ENCODE data around the gene NQO2. TPM values are rescaled to one million over a fixed set of nuclear protein-coding genes. Genes with fewer than 3 reads are reported as not detected.

Gene NQO2
- total and polyA plus RNA-seq, 7 experiments from 2014 or later: 8.1 to 52.0 (median 26.2) TPM

DNA sequence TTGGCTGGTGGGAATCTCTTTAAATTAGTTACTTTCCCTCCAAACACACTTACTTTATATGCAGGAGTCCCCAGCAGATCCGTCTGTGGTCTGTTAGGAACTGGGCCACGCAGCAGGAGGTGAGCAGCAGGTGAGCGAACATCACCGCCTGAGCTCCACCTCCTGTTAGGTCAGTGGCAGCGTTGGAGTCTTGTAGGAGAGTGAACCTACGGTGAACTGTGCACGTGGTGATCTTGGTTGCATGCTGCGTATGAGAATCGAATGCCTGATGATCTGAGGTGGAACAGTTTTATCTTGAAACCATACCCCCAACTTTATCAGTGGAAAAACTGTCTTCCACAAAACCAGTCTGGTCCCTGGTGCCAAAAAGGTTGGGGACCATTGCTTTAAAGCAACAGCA, 33.3 kb upstream of the NQO2 start:
- ATAC-seq: no peak
- Mint-ChIP-seq H3K4me1 (peaks cover 10 to 80% (median 59%) of the 10 kb centered on the region in 7 donors), H3K27ac (peak overlapping the region in 6 of 9 donors; percentile 9 to 81 (median 62)), H3K36me3 (peaks cover 0 to 3% (median 0%) of the 10 kb centered on the region in 5 donors), H3K4me3 (no peak overlapping the region), H3K27me3 (peaks cover 0 to 37% (median 0%) of the 10 kb centered on the region in 5 donors), H3K9me3 (no peaks in the 10 kb centered on the region)
- H3K4me3 ChIP-seq (ENCODE audit: low read length): no peak overlapping the region
- POLR2A ChIA-PET: interaction anchor here (0.6 to 2.2 kb wide), 9 partner anchors 9 to 125 kb away, joined by 3 to 16 read pairs (median 3); partner anchors contain the start of gene SERPINB1
- CTCF ChIA-PET: no interaction called here
- DNase-seq: no peak
- intact Hi-C loops (cut with micrococcal nuclease): no loop called here
- H3K9me3 ChIP-seq (ENCODE audit: control insufficient read depth in 2 of 3, low read length in 3 of 3): no peaks in the 10 kb centered on the region
- H3K36me3 ChIP-seq (ENCODE audit: control insufficient read depth in 2 of 3, insufficient read depth in 3 of 3, low read length in 3 of 3): no peaks in the 10 kb centered on the region
- H3K27ac ChIP-seq (ENCODE audit: low read depth, low read length): no peak overlapping the region
- H3K27me3 ChIP-seq (ENCODE audit: control insufficient read depth in 2 of 2, insufficient read depth in 2 of 2, low read length in 2 of 2): no peaks in the 10 kb centered on the region
- peaks cover 0 to 3% of the 10 kb centered on the region in 2 donors for H3K4me1 ChIP-seq (ENCODE audit: control insufficient read depth in 2 of 2, insufficient read depth in 2 of 2, low read length in 2 of 2)

DNA sequence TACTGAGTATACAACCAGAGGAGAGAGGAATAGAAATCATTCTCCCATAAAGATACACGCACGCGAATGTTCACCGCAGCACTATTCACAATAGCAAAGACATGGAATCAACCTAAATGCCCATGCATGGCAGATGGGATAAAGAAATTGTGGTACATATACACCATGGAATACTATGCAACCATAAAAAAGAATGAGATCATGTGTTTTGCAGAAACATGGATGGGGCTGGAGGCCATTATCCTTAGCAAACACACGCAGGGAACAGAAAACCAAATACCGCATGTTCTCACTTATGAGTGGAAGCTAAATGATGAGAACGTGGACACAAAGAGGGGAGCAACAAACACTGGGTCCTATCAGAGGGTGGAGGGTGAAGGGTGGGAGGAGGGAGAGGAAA, 31.8 kb upstream of the NQO2 start:
- peaks cover 0 to 4% (median 0%) of the 10 kb centered on the region in 11 donors for H3K9me3 Mint-ChIP-seq
- H3K27ac Mint-ChIP-seq: peak overlapping the region in 5 of 9 donors; percentile 14 to 81 (median 51)
- peak overlapping the region in 1 of 10 donors; percentile 22 for H3K4me3 Mint-ChIP-seq
- H3K27me3 Mint-ChIP-seq: peaks cover 0 to 44% (median 0%) of the 10 kb centered on the region in 5 donors
- ChIA-PET POLR2A (interaction anchor here (2.2 kb wide), 1 partner anchor 25 kb away, joined by 9 read pairs; no protein-coding TSS in a partner anchor), CTCF (no interaction called here)
- ATAC-seq: no peak
- H3K4me3 ChIP-seq (ENCODE audit: low read length): no peak overlapping the region
- H3K4me1 ChIP-seq (ENCODE audit: control insufficient read depth in 2 of 2, insufficient read depth in 2 of 2, low read length in 2 of 2): peaks cover 7 to 8% of the 10 kb centered on the region in 2 donors
- intact Hi-C loops (cut with micrococcal nuclease): no loop called here
- H3K27ac ChIP-seq (ENCODE audit: low read depth, low read length): no peak overlapping the region
- no peaks in the 10 kb centered on the region for H3K9me3 ChIP-seq (ENCODE audit: control insufficient read depth in 2 of 3, low read length in 3 of 3)
- no peaks in the 10 kb centered on the region for H3K27me3 ChIP-seq (ENCODE audit: control insufficient read depth in 2 of 2, insufficient read depth in 2 of 2, low read length in 2 of 2)
- H3K36me3 ChIP-seq (ENCODE audit: control insufficient read depth in 2 of 3, insufficient read depth in 3 of 3, low read length in 3 of 3): no peaks in the 10 kb centered on the region
- DNase-seq: no peak
- peaks cover 14 to 83% (median 59%) of the 10 kb centered on the region in 7 donors for H3K4me1 Mint-ChIP-seq
- peaks cover 0 to 3% (median 0%) of the 10 kb centered on the region in 5 donors for H3K36me3 Mint-ChIP-seq

DNA sequence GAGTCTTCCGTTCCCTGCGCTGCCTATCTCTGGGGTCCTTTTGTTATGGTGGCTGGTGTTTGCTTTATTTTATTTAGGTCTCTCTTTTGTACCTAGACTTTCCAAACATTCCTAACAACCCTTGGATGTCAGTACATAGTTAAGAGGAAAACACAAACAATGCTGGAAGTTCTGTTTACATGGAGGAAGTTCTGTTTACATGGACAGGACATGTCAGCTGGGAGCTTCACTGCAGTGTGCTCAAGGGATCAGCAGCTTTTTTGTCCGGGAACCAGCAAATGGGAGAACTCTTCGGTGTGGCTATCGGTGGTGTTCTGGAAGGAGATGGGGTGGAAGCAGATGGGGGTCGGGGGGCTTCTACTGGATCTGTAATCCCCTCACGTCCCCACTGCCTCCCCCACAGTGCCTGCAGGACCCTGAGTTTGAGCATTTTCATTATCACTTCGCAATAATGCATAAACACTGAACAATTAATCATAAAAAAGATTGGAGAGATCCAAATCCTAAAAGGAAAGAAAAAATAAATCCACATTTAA, 31.0 kb upstream of the NQO2 start:
- peak overlapping the region in 3 of 10 donors; percentile 6 to 47 (median 12) for H3K4me3 Mint-ChIP-seq
- H3K27me3 ChIP-seq (ENCODE audit: control insufficient read depth in 2 of 2, insufficient read depth in 2 of 2, low read length in 2 of 2): no peaks in the 10 kb centered on the region
- peaks cover 0 to 3% (median under 1%) of the 10 kb centered on the region in 5 donors for H3K36me3 Mint-ChIP-seq
- peak overlapping the region in 7 of 9 donors; percentile 5 to 81 (median 42) for H3K27ac Mint-ChIP-seq
- no peaks in the 10 kb centered on the region for H3K9me3 ChIP-seq (ENCODE audit: control insufficient read depth in 2 of 3, low read length in 3 of 3)
- H3K27ac ChIP-seq (ENCODE audit: low read depth, low read length): no peak overlapping the region
- no peaks in the 10 kb centered on the region for H3K36me3 ChIP-seq (ENCODE audit: control insufficient read depth in 2 of 3, insufficient read depth in 3 of 3, low read length in 3 of 3)
- DNase-seq (no peak), ATAC-seq (no peak)
- ChIA-PET CTCF (no interaction called here), POLR2A (interaction anchor here (1.0 kb wide), 2 partner anchors 10 to 25 kb away, joined by 3 read pairs; no protein-coding TSS in a partner anchor)
- H3K27me3 Mint-ChIP-seq: peaks cover 0 to 50% (median 0%) of the 10 kb centered on the region in 5 donors
- peaks cover 0 to 7% (median 0%) of the 10 kb centered on the region in 11 donors for H3K9me3 Mint-ChIP-seq
- H3K4me1 ChIP-seq (ENCODE audit: control insufficient read depth in 2 of 2, insufficient read depth in 2 of 2, low read length in 2 of 2): peaks cover 7 to 11% of the 10 kb centered on the region in 2 donors
- intact Hi-C loops (cut with micrococcal nuclease): no loop called here
- H3K4me3 ChIP-seq (ENCODE audit: low read length): no peak overlapping the region
- peaks cover 14 to 80% (median 59%) of the 10 kb centered on the region in 7 donors for H3K4me1 Mint-ChIP-seq

DNA sequence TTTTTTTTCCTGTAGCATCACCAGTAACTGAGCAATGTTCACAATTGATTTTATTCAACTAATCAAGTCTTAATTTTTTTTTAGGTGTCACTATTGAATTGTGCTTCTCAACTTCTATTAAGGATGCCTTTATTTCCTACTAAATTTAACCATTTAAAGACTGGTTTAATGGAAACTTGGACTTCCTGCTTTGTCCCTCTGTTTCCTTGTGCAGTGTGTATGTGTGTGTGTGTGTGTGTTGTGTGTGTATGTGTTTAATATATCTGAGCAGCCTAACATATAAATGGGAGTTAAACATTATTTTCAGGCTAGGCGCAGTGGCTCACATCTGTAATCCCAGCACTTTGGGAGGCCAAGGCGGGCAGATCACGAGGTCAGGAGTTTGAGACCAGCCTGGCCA, 30.1 kb upstream of the NQO2 start:
- Mint-ChIP-seq H3K27me3 (peaks cover 0 to 57% (median 0%) of the 10 kb centered on the region in 5 donors), H3K36me3 (peaks cover 0 to 3% (median 0%) of the 10 kb centered on the region in 5 donors), H3K4me3 (peak overlapping the region; percentile 30 to 91 (median 60)), H3K4me1 (peaks cover 14 to 79% (median 57%) of the 10 kb centered on the region in 7 donors), H3K9me3 (peaks cover 0 to 7% (median 0%) of the 10 kb centered on the region in 11 donors), H3K27ac (peak overlapping the region in 7 of 9 donors; percentile 38 to 90 (median 75))
- Histone ChIP-seq H3K4me1 (ENCODE audit: control insufficient read depth in 2 of 2, insufficient read depth in 2 of 2, low read length in 2 of 2) (peaks cover 7 to 12% of the 10 kb centered on the region in 2 donors), H3K9me3 (ENCODE audit: control insufficient read depth in 2 of 3, low read length in 3 of 3) (no peaks in the 10 kb centered on the region), H3K4me3 (ENCODE audit: low read length) (no peak overlapping the region), H3K36me3 (ENCODE audit: control insufficient read depth in 2 of 3, insufficient read depth in 3 of 3, low read length in 3 of 3) (no peaks in the 10 kb centered on the region), H3K27me3 (ENCODE audit: control insufficient read depth in 2 of 2, insufficient read depth in 2 of 2, low read length in 2 of 2) (no peaks in the 10 kb centered on the region), H3K27ac (ENCODE audit: low read depth, low read length) (no peak overlapping the region)
- ATAC-seq: no peak
- DNase-seq: no peak
- intact Hi-C loops (cut with micrococcal nuclease): no loop called here
- ChIA-PET POLR2A (interaction anchor here (1.0 kb wide), 1 partner anchor 26 kb away, joined by 3 read pairs; no protein-coding TSS in a partner anchor), CTCF (no interaction called here)

DNA sequence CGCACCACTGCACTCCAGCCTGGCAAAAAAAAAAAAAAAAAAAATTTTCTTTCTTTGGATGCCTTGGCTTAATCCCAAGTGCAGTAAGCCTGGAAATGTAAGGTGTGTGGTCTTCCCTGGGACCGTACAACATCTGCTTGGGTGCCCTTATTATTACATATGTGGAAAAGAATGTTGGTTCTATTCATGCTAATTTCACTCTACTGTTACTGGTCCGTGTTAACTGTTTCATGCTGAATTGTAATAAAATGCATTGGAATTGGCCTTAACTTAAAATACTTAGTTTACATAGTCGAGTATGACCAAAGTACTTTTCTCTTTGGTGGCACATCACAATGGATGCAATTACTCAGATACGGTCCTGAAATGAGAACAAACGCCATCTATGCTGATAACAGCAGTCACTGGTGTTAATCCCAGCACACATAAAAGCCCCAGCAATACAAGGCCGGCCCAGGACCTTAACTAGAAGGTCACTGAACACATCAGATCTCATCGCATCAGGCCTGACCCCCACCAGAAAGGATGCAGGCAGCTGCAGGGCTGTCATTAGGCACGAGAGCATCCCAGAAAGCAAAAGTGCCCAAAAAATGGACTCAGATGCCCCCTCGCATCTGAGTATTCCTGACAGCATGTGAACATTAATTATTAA, 29.5 kb upstream of the NQO2 start:
- Histone ChIP-seq H3K27ac (ENCODE audit: low read depth, low read length) (peak overlapping the region; percentile 72), H3K36me3 (ENCODE audit: control insufficient read depth in 2 of 3, insufficient read depth in 3 of 3, low read length in 3 of 3) (no peaks in the 10 kb centered on the region), H3K4me1 (ENCODE audit: control insufficient read depth in 2 of 2, insufficient read depth in 2 of 2, low read length in 2 of 2) (peaks cover 7 to 12% of the 10 kb centered on the region in 2 donors), H3K9me3 (ENCODE audit: control insufficient read depth in 2 of 3, low read length in 3 of 3) (no peaks in the 10 kb centered on the region), H3K4me3 (ENCODE audit: low read length) (peak overlapping the region; percentile 66), H3K27me3 (ENCODE audit: control insufficient read depth in 2 of 2, insufficient read depth in 2 of 2, low read length in 2 of 2) (no peaks in the 10 kb centered on the region)
- Mint-ChIP-seq H3K36me3 (peaks cover 0 to 3% (median 0%) of the 10 kb centered on the region in 5 donors), H3K27ac (peak overlapping the region; percentile 31 to 94 (median 90)), H3K4me3 (peak overlapping the region; percentile 83 to 94 (median 90)), H3K9me3 (peaks cover 0 to 7% (median 0%) of the 10 kb centered on the region in 11 donors), H3K4me1 (peaks cover 14 to 75% (median 57%) of the 10 kb centered on the region in 7 donors), H3K27me3 (peaks cover 0 to 60% (median 0%) of the 10 kb centered on the region in 5 donors)
- POLR2A ChIA-PET: interaction anchor here (1.0 kb wide), 1 partner anchor 30 kb away, joined by 3 read pairs; no protein-coding TSS in a partner anchor
- intact Hi-C loops (cut with micrococcal nuclease): loop anchor here (2.0 kb wide), 3 partner anchors 13 to 29 kb away; no protein-coding TSS in a partner anchor
- CTCF ChIA-PET: no interaction called here
- DNase-seq (no peak), ATAC-seq (no peak)

DNA sequence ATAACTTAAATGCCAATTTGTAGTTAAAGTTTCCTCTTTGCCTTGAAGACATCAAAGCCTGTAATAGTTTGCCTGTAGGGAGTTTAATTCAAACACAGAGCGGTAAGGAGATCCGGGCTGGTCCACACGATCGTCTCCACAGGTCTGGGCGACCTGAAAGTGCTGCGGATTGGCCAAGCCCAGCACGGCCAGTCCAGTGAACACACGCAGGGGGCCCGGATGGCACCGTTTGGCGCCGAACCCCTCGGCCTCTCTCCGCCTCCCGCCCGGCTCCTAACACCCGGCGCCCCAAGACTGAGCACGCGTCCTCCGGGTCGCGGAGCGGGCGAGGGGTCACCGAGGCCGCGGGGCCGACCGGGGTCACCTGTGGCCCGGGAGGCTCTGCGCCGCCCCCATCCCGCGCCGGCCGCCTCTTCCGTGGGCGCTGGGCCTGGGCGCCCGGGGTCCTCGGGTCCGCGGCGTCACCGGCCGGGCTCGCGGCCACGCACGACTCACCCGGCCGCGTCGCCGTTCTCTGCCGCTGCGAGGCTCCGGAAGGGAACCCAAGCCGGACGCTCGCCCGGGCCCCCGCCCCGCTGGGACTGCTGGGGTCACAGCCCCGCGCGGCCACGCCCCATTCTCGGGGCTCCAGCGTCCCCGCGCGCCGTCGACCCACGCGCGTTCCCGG, 28.8 kb upstream of the NQO2 start:
- H3K4me1 Mint-ChIP-seq: peaks cover 14 to 69% (median 55%) of the 10 kb centered on the region in 7 donors
- ChIA-PET POLR2A (interaction anchor here (1.0 to 2.0 kb wide), 8 partner anchors 10 to 129 kb away, joined by 3 to 33 read pairs (median 6); partner anchors contain the start of gene SERPINB9), CTCF (interaction anchor here (0.8 kb wide), 1 partner anchor 38 kb away, joined by 3 read pairs; no protein-coding TSS in a partner anchor)
- DNase-seq (peak; percentile 16 to 64 (median 33)), ATAC-seq (peak; percentile 82)
- no peaks in the 10 kb centered on the region for H3K27me3 ChIP-seq (ENCODE audit: control insufficient read depth in 2 of 2, insufficient read depth in 2 of 2, low read length in 2 of 2)
- H3K9me3 Mint-ChIP-seq: peaks cover 0 to 7% (median 0%) of the 10 kb centered on the region in 11 donors
- H3K27ac Mint-ChIP-seq: peak overlapping the region; percentile 48 to 94 (median 90)
- peak overlapping the region; percentile 72 for H3K27ac ChIP-seq (ENCODE audit: low read depth, low read length)
- H3K4me3 ChIP-seq (ENCODE audit: low read length): peak overlapping the region; percentile 66
- peaks cover 0 to 62% (median 0%) of the 10 kb centered on the region in 5 donors for H3K27me3 Mint-ChIP-seq
- peak overlapping the region; percentile 83 to 94 (median 91) for H3K4me3 Mint-ChIP-seq
- H3K36me3 ChIP-seq (ENCODE audit: control insufficient read depth in 2 of 3, insufficient read depth in 3 of 3, low read length in 3 of 3): no peaks in the 10 kb centered on the region
- H3K9me3 ChIP-seq (ENCODE audit: control insufficient read depth in 2 of 3, low read length in 3 of 3): no peaks in the 10 kb centered on the region
- H3K36me3 Mint-ChIP-seq: peaks cover 0 to 3% (median 0%) of the 10 kb centered on the region in 5 donors
- intact Hi-C loops (cut with micrococcal nuclease): loop anchor here (1.0 to 2.0 kb wide), 6 partner anchors 14 to 39 kb away; no protein-coding TSS in a partner anchor
- H3K4me1 ChIP-seq (ENCODE audit: control insufficient read depth in 2 of 2, insufficient read depth in 2 of 2, low read length in 2 of 2): peaks cover 7 to 15% of the 10 kb centered on the region in 2 donors
